ENCODE results near the gene NT5DC3.

GRCh38 chr12:103832048-103832997 lies 8.7 kb downstream of the NT5DC3 start:
- TF ChIP-seq CTCF (conservative IDR thresholded peaks at IDR 0.05; ENCODE audit: low read length) = no peak
- no peak for TF ChIP-seq EZH2phosphoT487 (IDR thresholded peaks at IDR 0.05; ENCODE audit: borderline replicate concordance)

Data from Loucy (cell line).